Activated T-helper 1 cell treated with anti-CD3 and anti-CD28 coated beads, Interleukin-12 subunit alpha, Interleukin-12 subunit beta, Interleukin-2, Interleukin-4 antibody, amounts not matched to agents 30 ng/mL and 10 ng/mL and 1 ng/mL, durations not matched to agents 14 hours and 24 hours and 36 hours (primary cell): Measurements from ENCODE around the gene NRP1. TPM values are rescaled to one million over a fixed set of nuclear protein-coding genes. Genes with fewer than 3 reads are reported as not detected.
A peak's percentile ranks its signal among the peaks of the same experiment; 100 is the strongest.

ENCODE experiments used
- DNase-seq: peaks from one replicate; pipeline ENCODE4 v3.0.0; 2021; ENCODE audit warnings: low spot score
- H3K27ac Mint-ChIP-seq: one replicate; pipeline ENCODE4 v1.8.0; 2021; ENCODE audit warnings: mild to moderate bottlenecking, mixed read lengths
- H3K27me3 Mint-ChIP-seq: one replicate; pipeline ENCODE4 v1.8.0; 2022; ENCODE audit warnings: mild to moderate bottlenecking, moderate library complexity, mixed read lengths; ENCODE audit not compliant: insufficient read depth
- H3K36me3 Mint-ChIP-seq: one replicate; pipeline ENCODE4 v1.8.0; 2021; ENCODE audit warnings: low read depth, mixed read lengths
- H3K4me1 Mint-ChIP-seq: one replicate; pipeline ENCODE4 v1.8.0; 2021; ENCODE audit warnings: low read depth, mixed read lengths
- H3K4me3 Mint-ChIP-seq: one replicate; pipeline ENCODE4 v1.8.0; 2021; ENCODE audit warnings: mild to moderate bottlenecking, moderate library complexity, mixed read lengths
- H3K9me3 Mint-ChIP-seq: one replicate; pipeline ENCODE4 v1.8.0; 2021; ENCODE audit warnings: mixed read lengths
- intact Hi-C: fragments of 100-400 bp; cut with micrococcal nuclease; formaldehyde crosslinking; loops from one replicate; pipeline ENCODE4 v1.15.1; 2024
- total RNA-seq: library from RNA; stranded (reverse); gene quantifications from 2 replicates; pipeline ENCODE4 v1.2.3, GENCODE V29; 2022

The NRP1 gene
- total RNA-seq, 1 donor from 2014 or later: 1.2 TPM

DNA sequence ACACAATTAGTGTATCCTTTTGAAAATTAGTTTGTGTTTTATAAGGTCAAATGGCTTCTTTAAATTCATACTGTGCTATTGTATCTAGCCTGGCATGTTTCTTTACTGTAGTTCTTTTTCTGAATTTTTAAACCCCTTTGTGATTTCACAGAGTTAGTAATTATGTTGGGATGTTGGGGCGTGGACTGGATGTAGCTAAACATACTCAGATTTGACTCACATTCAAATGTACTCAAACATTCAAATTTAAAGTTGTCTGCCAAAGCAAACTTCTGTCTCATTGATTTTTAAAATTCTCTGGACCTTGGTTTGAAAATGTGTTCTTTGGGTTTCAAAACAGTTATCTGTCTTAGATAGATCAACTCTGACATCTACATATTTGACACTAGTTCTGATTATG is 7.2 kb upstream of the NRP1 start:
- Mint-ChIP-seq H3K4me1 (no peaks in the 10 kb centered on the region), H3K9me3 (no peaks in the 10 kb centered on the region), H3K27me3 (peaks cover 34% of the 10 kb centered on the region), H3K27ac (no peak overlapping the region), H3K36me3 (peaks cover 2% of the 10 kb centered on the region), H3K4me3 (no peak overlapping the region)
- intact Hi-C loops: no loop called here
- no peak for DNase-seq

GRCh38 chr10:33337326-33337957 is 3.0 kb upstream of the NRP1 start:
- no peaks in the 10 kb centered on the region for H3K9me3 Mint-ChIP-seq
- H3K4me1 Mint-ChIP-seq: peaks cover 8% of the 10 kb centered on the region
- peaks cover 2% of the 10 kb centered on the region for H3K36me3 Mint-ChIP-seq
- H3K4me3 Mint-ChIP-seq: peak overlapping the region; percentile 63
- peaks cover 56% of the 10 kb centered on the region for H3K27me3 Mint-ChIP-seq
- intact Hi-C loops: loop anchor here (10.0 kb wide), 1 partner anchor 167 kb away; no protein-coding TSS in a partner anchor
- DNase-seq: no peak
- no peak overlapping the region for H3K27ac Mint-ChIP-seq

GRCh38 chr10:33336582-33337325 is 2.3 kb upstream of the NRP1 start:
- intact Hi-C loops: loop anchor here (10.0 kb wide), 1 partner anchor 168 kb away; no protein-coding TSS in a partner anchor
- peaks cover 8% of the 10 kb centered on the region for H3K4me1 Mint-ChIP-seq
- peaks cover 2% of the 10 kb centered on the region for H3K36me3 Mint-ChIP-seq
- DNase-seq: no peak
- H3K9me3 Mint-ChIP-seq: no peaks in the 10 kb centered on the region
- H3K4me3 Mint-ChIP-seq: peak overlapping the region; percentile 63
- peaks cover 61% of the 10 kb centered on the region for H3K27me3 Mint-ChIP-seq
- H3K27ac Mint-ChIP-seq: no peak overlapping the region

- intact Hi-C loops: loop anchor here (10.0 kb wide), 1 partner anchor 169 kb away; no protein-coding TSS in a partner anchor
- Mint-ChIP-seq H3K27me3 (peaks cover 68% of the 10 kb centered on the region), H3K36me3 (peaks cover 2% of the 10 kb centered on the region), H3K4me1 (peaks cover 12% of the 10 kb centered on the region), H3K27ac (no peak overlapping the region), H3K4me3 (no peak overlapping the region), H3K9me3 (no peaks in the 10 kb centered on the region)
- DNase-seq: no peak
Measured at GRCh38 chr10:33335801-33336581, 1.5 kb upstream of the NRP1 start.

GRCh38 chr10:33335551-33335800 is 1.0 kb upstream of the NRP1 start:
- intact Hi-C loops: loop anchor here (10.0 kb wide), 1 partner anchor 169 kb away; no protein-coding TSS in a partner anchor
- DNase-seq: no peak
- peaks cover 17% of the 10 kb centered on the region for H3K4me1 Mint-ChIP-seq
- H3K4me3 Mint-ChIP-seq: no peak overlapping the region
- H3K9me3 Mint-ChIP-seq: no peaks in the 10 kb centered on the region
- H3K27me3 Mint-ChIP-seq: peaks cover 71% of the 10 kb centered on the region
- H3K27ac Mint-ChIP-seq: no peak overlapping the region
- H3K36me3 Mint-ChIP-seq: peaks cover 2% of the 10 kb centered on the region

DNA sequence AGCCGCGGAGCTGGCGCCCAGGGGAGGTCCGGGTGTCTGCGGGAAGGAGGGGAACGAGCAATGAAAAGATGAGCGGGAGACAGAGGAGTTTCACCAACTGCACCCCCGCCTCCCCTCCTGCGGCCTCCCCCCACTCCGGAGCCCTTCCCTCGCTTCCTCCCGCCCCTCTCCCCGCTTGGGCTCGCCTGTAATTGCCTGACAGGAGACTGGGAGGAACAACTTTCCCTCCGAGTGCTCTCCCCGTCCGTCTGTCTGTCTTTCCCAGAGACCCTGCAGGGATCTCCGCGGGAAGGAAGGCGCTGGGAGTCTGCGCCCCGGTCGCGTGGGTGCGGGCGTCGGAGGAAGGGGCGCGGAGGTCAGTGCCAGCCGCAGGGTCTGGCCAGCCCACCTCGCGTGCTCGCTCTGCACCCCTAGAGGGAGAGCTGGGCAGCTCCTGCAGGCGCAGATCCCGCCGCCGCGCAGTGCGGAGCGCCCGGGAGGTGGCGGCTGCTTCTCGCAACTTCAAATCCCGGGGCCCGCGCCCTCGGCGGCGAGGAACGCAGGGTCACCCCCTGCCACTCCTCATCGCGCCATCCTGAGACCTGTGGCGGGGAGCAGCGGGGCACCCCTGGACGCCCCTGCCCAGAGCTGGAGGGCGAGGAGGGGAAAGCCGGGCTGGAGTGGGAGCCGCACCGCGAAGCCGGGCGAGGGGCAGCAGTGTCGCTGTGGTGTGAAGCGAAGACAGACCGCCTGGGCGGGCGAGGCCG is 511 bp upstream of the NRP1 start:
- intact Hi-C loops: loop anchor here (5.0 to 10.0 kb wide), 4 partner anchors 82 to 787 kb away; no protein-coding TSS in a partner anchor
- H3K9me3 Mint-ChIP-seq: no peaks in the 10 kb centered on the region
- H3K4me1 Mint-ChIP-seq: peaks cover 22% of the 10 kb centered on the region
- DNase-seq: no peak
- peak overlapping the region; percentile 56 for H3K4me3 Mint-ChIP-seq
- H3K27me3 Mint-ChIP-seq: peaks cover 75% of the 10 kb centered on the region
- H3K36me3 Mint-ChIP-seq: peaks cover 2% of the 10 kb centered on the region
- H3K27ac Mint-ChIP-seq: no peak overlapping the region

GRCh38 chr10:33333260-33334101 is 986 bp downstream of the NRP1 start:
- DNase-seq: no peak
- Mint-ChIP-seq H3K4me3 (peak overlapping the region; percentile 56), H3K27me3 (peaks cover 71% of the 10 kb centered on the region), H3K27ac (no peak overlapping the region), H3K36me3 (peaks cover 2% of the 10 kb centered on the region), H3K9me3 (no peaks in the 10 kb centered on the region), H3K4me1 (peaks cover 22% of the 10 kb centered on the region)
- intact Hi-C loops: loop anchor here (5.0 to 10.0 kb wide), 4 partner anchors 84 to 789 kb away; no protein-coding TSS in a partner anchor

GRCh38 chr10:33332183-33333065 is 2.0 kb downstream of the NRP1 start:
- Mint-ChIP-seq H3K27me3 (peaks cover 65% of the 10 kb centered on the region), H3K9me3 (no peaks in the 10 kb centered on the region), H3K27ac (no peak overlapping the region), H3K36me3 (peaks cover 2% of the 10 kb centered on the region), H3K4me3 (no peak overlapping the region), H3K4me1 (peaks cover 22% of the 10 kb centered on the region)
- intact Hi-C loops: loop anchor here (5.0 to 10.0 kb wide), 4 partner anchors 85 to 790 kb away; no protein-coding TSS in a partner anchor
- DNase-seq: no peak

DNA sequence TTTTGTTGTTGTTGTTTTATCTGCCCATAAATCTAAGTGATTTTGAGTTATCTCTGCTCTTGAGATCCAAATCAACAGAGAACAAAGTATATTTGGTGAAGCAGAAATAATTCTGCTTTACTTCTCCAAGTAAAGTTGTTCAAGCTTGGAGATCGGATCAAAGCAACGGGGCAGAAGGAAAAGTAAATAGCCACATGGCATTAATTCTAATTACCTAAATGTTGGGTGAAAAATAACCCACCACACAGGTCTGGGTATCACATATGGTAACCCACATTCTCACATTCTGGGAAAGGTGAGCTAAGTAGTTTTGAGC is 3.1 kb downstream of the NRP1 start:
- Mint-ChIP-seq H3K36me3 (no peaks in the 10 kb centered on the region), H3K27me3 (peaks cover 60% of the 10 kb centered on the region), H3K9me3 (no peaks in the 10 kb centered on the region), H3K27ac (no peak overlapping the region), H3K4me3 (no peak overlapping the region), H3K4me1 (peaks cover 22% of the 10 kb centered on the region)
- intact Hi-C loops: loop anchor here (5.0 to 10.0 kb wide), 4 partner anchors 84 to 791 kb away; no protein-coding TSS in a partner anchor
- no peak for DNase-seq

GRCh38 chr10:33330543-33331378 is 3.7 kb downstream of the NRP1 start:
- Mint-ChIP-seq H3K4me3 (no peak overlapping the region), H3K27me3 (peaks cover 55% of the 10 kb centered on the region), H3K36me3 (no peaks in the 10 kb centered on the region), H3K4me1 (peaks cover 22% of the 10 kb centered on the region), H3K27ac (no peak overlapping the region), H3K9me3 (no peaks in the 10 kb centered on the region)
- intact Hi-C loops: loop anchor here (1.0 to 10.0 kb wide), 5 partner anchors 83 to 792 kb away; no protein-coding TSS in a partner anchor
- peak; percentile 53 for DNase-seq
